ENCODE measurements around the gene USP28. TPM values are rescaled to one million over a fixed set of nuclear protein-coding genes. Genes with fewer than 3 reads are reported as not detected.
"Not testable (repeated sequence)": the region's sequence is repeated elsewhere in the genome, so short reads cannot be mapped to it uniquely, and the experiment has no call there.

The USP28 gene
- 25.8 and 37.0 TPM in 2 replicates for total RNA-seq (2014; rRNA removed; shearing (Covaris generic); ENCODE audit: low replicate concordance)

DNA sequence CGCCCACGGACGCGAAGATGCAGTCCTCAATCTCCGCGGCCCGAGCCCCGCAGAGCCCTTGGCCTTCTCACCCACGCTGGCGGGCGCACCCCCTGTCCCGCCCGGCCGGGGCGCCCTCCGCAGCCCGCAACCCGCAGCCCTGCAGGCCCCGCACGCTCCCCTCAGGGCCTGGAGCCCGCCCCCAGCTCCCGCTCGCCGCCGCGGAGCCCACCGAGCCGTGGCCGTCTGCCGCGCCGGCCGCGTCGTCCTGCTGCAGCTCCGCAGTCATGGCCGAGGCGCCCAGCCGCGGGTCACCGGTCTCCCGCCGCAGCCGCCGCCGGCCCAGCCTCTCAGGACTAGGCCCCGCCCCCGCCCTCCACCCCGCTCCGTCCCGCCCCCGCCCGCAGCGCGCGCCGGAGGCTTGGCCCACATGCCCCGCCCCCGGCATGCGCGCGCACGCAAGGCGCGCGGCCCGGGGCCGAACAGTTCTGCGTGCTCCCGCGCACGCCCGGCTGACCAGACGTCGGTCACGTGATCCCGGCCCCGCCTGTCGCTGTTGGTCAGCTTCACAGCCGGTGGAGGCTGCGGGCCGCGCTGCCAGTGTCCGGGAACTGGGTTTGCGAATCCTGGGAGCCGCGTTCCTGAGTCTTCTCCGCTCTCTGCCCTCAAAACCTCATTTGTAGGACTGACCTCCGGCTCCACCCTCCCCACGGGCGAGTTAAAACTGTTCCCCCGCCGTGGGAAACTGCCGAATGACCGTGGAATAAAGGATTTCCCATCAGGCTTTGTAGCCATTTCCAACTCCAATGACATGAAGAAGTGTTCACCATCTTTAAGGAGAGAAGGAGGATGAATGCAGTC is at the start of gene USP28:
USP28 (minus strand) TSS at position 339 of the 840 bp plus-strand sequence; CDS start at position 268, 71 bp downstream.
- H3K27me3 ChIP-seq, result no peaks in the 10 kb centered on the region
- no peaks in the 10 kb centered on the region for H3K36me3 ChIP-seq
- H3K4me3 ChIP-seq, result peak within 1 kb of the TSS; percentile 77
- peak; percentile 98 for DNase-seq
- H3K9me3 ChIP-seq, result no peaks in the 10 kb centered on the region

GRCh38 chr11:113923572-113923971 is 48.2 kb upstream of the USP28 start:
- Histone ChIP-seq H3K9me3 (no peaks in the 10 kb centered on the region), H3K36me3 (no peaks in the 10 kb centered on the region), H3K4me3 (no peak overlapping the region), H3K27me3 (no peaks in the 10 kb centered on the region; the same call in 1 of the 2 replicates)
- no peak for DNase-seq

DNA sequence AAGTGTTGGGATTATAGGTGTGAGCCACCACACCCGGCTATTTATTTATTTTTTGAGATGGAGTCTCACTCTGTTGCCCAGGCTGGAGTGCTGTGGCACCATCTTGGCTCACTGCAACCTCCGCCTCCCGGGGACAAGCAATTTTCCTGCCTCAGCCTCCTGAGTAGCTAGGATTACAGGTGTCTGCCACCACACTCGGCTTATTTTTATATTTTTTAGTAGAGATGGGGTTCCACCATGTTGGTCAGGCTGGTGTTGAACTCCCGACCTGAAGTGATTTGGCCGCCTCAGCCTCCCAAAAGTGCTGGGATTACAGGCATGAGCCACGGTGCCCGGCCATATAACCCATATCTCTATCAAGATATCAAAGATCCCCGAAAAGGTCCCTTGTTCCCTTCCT is 36.1 kb upstream of the USP28 start:
- not testable (repeated sequence) for H3K4me3 ChIP-seq, DNase-seq, H3K36me3 ChIP-seq, H3K9me3 ChIP-seq
- peaks cover 34% of the 10 kb centered on the region for H3K27me3 ChIP-seq

DNA sequence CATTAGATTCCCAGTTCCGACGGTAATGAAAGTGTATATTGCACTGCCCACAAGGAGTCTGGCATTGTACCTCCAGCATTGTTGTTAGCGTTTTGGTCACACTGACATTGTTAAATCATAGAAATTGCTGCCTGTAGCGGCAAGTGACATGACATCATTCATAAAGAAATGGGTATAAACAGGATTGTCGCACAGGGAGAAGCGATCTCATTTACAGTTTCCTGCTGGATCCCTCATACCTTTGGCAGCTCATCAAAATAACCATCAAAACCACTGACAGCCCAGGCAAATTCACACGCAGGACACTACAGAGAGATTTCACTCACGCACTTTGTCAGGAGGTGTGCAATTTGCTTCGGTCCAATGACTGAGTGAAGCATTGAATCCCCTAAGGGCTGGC is 32.7 kb upstream of the USP28 start:
- no peak for DNase-seq
- Histone ChIP-seq H3K27me3 (peaks cover 61% of the 10 kb centered on the region), H3K4me3 (no peak overlapping the region), H3K36me3 (no peaks in the 10 kb centered on the region), H3K9me3 (no peaks in the 10 kb centered on the region)

GRCh38 chr11:113907681-113908080 is 32.3 kb upstream of the USP28 start:
- Histone ChIP-seq H3K27me3 (peaks cover 61% of the 10 kb centered on the region), H3K4me3 (no peak overlapping the region), H3K9me3 (no peaks in the 10 kb centered on the region), H3K36me3 (no peaks in the 10 kb centered on the region)
- no peak for DNase-seq

- Histone ChIP-seq H3K4me3 (no peak overlapping the region), H3K9me3 (no peaks in the 10 kb centered on the region), H3K36me3 (no peaks in the 10 kb centered on the region), H3K27me3 (peaks cover 61% of the 10 kb centered on the region)
- DNase-seq, result no peak
Observed at GRCh38 chr11:113907152-113907551, 31.8 kb upstream of the USP28 start.

- no peak for DNase-seq
Observed at GRCh38 chr11:113906516-113906915, 31.1 kb upstream of the USP28 start.

DNA sequence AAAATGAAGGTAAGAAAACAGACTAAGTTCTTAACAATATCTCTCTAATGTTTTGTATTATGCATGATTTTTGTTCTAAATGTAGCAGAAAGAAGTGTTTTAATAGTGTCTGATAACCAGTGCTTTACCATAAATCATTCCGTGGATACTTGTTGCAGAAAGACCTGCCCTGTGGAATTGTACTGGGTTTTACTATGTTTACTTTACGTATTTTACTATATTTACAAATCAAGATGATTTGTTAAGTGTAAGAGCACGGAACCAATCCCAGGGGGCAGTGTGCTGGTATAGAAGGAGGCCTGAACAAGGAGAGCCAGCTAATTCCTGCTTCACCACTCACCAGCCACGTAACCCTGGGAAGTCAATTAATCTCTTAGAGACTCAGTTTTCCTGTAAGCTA is 30.7 kb upstream of the USP28 start:
- no peaks in the 10 kb centered on the region for H3K36me3 ChIP-seq
- H3K9me3 ChIP-seq, result no peaks in the 10 kb centered on the region
- peak; percentile 25 for DNase-seq
- no peak overlapping the region for H3K4me3 ChIP-seq
- peaks cover 56% of the 10 kb centered on the region for H3K27me3 ChIP-seq

More at GRCh38 chr11:113906516-113906915, 31.1 kb upstream of the USP28 start:
- Histone ChIP-seq H3K9me3 (no peaks in the 10 kb centered on the region), H3K4me3 (no peak overlapping the region), H3K27me3 (peaks cover 57% of the 10 kb centered on the region), H3K36me3 (no peaks in the 10 kb centered on the region)

GRCh38 chr11:113904379-113905101 is 29.2 kb upstream of the USP28 start, which contains the start of gene HTR3B:
TSS of gene HTR3B (plus strand) at chr11:113904796. CDS start at chr11:113904934, 138 bp downstream.
- H3K4me3 ChIP-seq, result no peak within 1 kb of the TSS
- H3K36me3 ChIP-seq, result no peaks in the 10 kb centered on the region
- no peak for DNase-seq
- H3K9me3 ChIP-seq, result no peaks in the 10 kb centered on the region
- peaks cover 56% of the 10 kb centered on the region for H3K27me3 ChIP-seq

GRCh38 chr11:113901141-113901540 is 25.8 kb upstream of the USP28 start:
- DNase-seq, result no peak
- H3K9me3 ChIP-seq, result no peaks in the 10 kb centered on the region
- peaks cover 23% of the 10 kb centered on the region for H3K27me3 ChIP-seq
- H3K4me3 ChIP-seq, result no peak overlapping the region
- no peaks in the 10 kb centered on the region for H3K36me3 ChIP-seq

DNA sequence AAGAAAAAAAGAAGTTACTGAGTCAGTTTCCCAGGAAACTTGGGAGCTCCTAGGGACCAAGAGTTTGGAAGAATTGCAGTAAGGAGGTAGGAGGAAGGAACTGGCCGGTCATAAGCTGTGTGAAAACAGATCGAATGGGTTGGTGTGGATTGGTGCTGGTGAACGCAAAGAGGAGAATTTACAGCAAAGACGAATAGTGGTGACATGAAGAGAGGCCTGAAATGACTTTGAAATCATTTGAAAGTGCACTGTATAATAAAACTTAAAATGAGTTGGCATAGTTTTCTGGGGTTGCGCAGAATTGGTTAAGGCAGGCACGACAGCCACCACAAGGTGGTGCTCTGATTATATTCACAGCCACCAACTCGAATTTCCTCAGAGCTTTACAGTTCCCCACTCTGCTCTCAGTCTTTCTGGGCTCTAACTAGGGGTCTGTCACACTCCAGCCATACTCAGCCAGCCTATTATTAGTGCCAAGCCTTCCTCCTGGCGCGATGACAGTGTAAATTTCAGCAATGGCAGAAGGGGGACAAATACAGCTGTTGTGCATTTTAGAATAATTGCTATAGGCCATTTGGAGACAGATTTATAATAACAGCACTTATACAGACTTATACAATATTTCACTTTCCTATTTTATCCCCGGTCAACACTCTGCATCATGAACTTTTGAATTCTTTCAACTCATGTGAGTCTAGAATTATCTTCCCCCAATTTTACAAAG is 20.9 kb upstream of the USP28 start:
- peak; percentile 7 for DNase-seq
- no peak overlapping the region for H3K4me3 ChIP-seq
- no peaks in the 10 kb centered on the region for H3K9me3 ChIP-seq
- H3K27me3 ChIP-seq, result peaks cover 2% of the 10 kb centered on the region; the same call in 1 of the 2 replicates
- no peaks in the 10 kb centered on the region for H3K36me3 ChIP-seq

GRCh38 chr11:113895367-113896155 is 20.2 kb upstream of the USP28 start:
- Histone ChIP-seq H3K27me3 (0 out of 2 replicates have a peak, but pooled peaks cover 2% of the 10 kb centered on the region), H3K4me3 (no peak overlapping the region), H3K9me3 (no peaks in the 10 kb centered on the region), H3K36me3 (no peaks in the 10 kb centered on the region)
- no peak for DNase-seq

DNA sequence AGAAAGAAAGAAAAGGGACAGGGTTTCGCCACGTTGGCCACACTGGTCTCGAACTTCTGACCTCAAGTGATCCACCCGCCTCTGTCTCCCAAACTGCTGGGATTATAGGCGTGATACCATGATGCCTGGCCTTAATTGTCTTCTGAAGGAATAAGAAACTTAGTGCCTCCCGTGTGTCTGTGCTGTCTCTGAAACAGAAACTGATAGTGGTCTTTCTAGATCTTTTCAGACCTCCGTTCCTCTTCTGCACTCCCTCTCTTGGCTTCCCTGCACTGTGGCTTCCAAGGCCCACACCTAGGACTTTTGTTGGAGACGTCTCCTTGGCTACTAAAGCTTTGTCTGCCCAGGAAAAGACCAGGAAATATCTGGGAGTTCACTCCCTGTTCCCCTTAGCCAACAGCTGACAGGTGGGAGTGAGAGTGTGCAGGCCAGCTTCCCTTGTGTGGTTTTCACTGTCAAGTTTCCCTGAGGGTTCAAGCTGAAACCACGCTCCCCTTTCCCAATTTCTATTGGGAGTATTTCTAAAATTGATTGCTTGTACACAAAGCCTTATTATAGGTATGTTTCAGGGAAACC is 19.1 kb upstream of the USP28 start:
- Histone ChIP-seq H3K9me3 (no peaks in the 10 kb centered on the region), H3K27me3 (0 out of 2 replicates have a peak, but pooled peaks cover 2% of the 10 kb centered on the region), H3K36me3 (no peaks in the 10 kb centered on the region), H3K4me3 (no peak overlapping the region)
- no peak for DNase-seq

GRCh38 chr11:113888848-113889247 is 13.5 kb upstream of the USP28 start:
- Histone ChIP-seq H3K27me3 (no peaks in the 10 kb centered on the region), H3K4me3 (no peak overlapping the region), H3K36me3 (no peaks in the 10 kb centered on the region), H3K9me3 (no peaks in the 10 kb centered on the region)
- DNase-seq, result no peak

DNA sequence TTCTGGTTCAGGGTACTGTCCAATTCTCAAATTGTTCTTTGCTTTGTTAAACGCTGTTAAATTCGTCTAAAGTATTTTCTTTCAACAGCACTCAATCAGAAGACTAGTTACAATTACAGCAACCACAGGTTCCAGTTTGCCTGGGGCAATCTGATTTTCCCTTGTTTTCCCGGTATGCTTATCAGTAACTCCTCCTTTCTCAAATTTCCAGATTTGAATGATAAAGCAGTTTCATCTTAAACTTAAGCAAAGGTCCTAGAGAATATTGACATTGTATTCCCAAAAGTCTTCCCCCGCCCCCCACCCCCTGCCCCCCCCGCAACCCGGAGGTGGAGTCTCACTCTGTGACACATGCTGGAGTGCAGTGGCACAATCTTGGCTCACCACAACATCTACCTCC is 10.5 kb upstream of the USP28 start:
- no peak overlapping the region for H3K4me3 ChIP-seq
- no peaks in the 10 kb centered on the region for H3K9me3 ChIP-seq
- DNase-seq, result no peak

GRCh38 chr11:113884361-113884836 is 9.0 kb upstream of the USP28 start:
- Histone ChIP-seq H3K9me3 (no peaks in the 10 kb centered on the region), H3K4me3 (no peak overlapping the region), H3K27me3 (no peaks in the 10 kb centered on the region), H3K36me3 (no peaks in the 10 kb centered on the region)
- DNase-seq, result no peak

More for the DNA sequence above, 10.5 kb upstream of the USP28 start:
- no peaks in the 10 kb centered on the region for H3K36me3 ChIP-seq
- H3K27me3 ChIP-seq, result no peaks in the 10 kb centered on the region

Data from MG63 (cell line).